HCT116 (cell line): ENCODE data around the gene CCDC15. TPM values are rescaled to one million over a fixed set of nuclear protein-coding genes. Genes with fewer than 3 reads are reported as not detected.

Source experiments
- ATAC-seq: fragments of 200-7000 bp; cut with Tn5 transposase; 2 replicates; pipeline ENCODE4 v1.9.1; 2020; ENCODE audit warnings: mild to moderate bottlenecking, moderate library complexity
- BruUV-seq: library from RNA; stranded (reverse); fragments of 400-500 nt; replicated peaks from 2 replicates; lab custom pipeline; 2021; lab: Mats Ljungman, UMichigan
- CTCF ChIA-PET: fragments of 300-600 bp; sonication (Branson Sonifier 250); formaldehyde crosslinking; loops from one replicate; lab custom pipeline; 2021; ENCODE audit warnings: antibody characterized with exemption; lab: Charles Lee
- POLR2A ChIA-PET: fragments of 300-600, 350-600 bp; sonication (Branson Sonifier 250); formaldehyde crosslinking; loops from one replicate; lab custom pipeline; 2021; ENCODE audit warnings: antibody characterized with exemption; lab: Charles Lee
- RAD21 ChIA-PET, 2 experiments: fragments of 300-600 bp; sonication (Branson Sonifier 250); formaldehyde crosslinking; loops; one replicate each; lab custom pipeline; 2023; ENCODE audit warnings: low total read pairs in 2 of 2; ENCODE audit not compliant: uncharacterized antibody in 2 of 2, unreplicated experiment in 2 of 2, low non-redundant PET in 1 of 2; lab: Charles Lee
- DNase-seq: peaks from one replicate; pipeline ENCODE4 v3.0.0-alpha.2; 2010; ENCODE audit warnings: low read depth, low spot score
- H2AFZ ChIP-seq: fragments of 200-600 bp; shearing (Covaris generic), sonication (generic); 2 replicates; pipeline ENCODE4 v1.6.1; 2017; ENCODE audit warnings: low read depth, mixed run types, mixed read lengths, antibody characterized with exemption, low read length; ENCODE audit not compliant: poor library complexity, severe bottlenecking
- H3K27ac ChIP-seq: 2 replicates; pipeline ENCODE4 v1.5.1; 2012; ENCODE audit warnings: low read depth, low read length
- H3K27me3 ChIP-seq: fragments of 200-600 bp; sonication (generic); 2 replicates; pipeline ENCODE4 v1.6.1; 2016; ENCODE audit warnings: mixed run types, low read length, mixed read lengths; ENCODE audit not compliant: insufficient read depth
- H3K36me3 ChIP-seq, 2 experiments: fragments of 200-500 bp in 1 of 2; fragments of 200-600 bp in 1 of 2; sonication (Bioruptor generic) in 1 of 2; sonication (generic) in 1 of 2; 2 replicates each; pipeline versions ENCODE4 v1.5.1 to v1.6.1; 2014 to 2016; ENCODE audit warnings: low read length in 2 of 2, inconsistent platforms in 1 of 2, mixed read lengths in 1 of 2, mixed run types in 1 of 2; ENCODE audit not compliant: insufficient read depth in 2 of 2, control insufficient read depth in 1 of 2
- H3K4me1 ChIP-seq, 2 experiments: fragments of 200-600 bp in 1 of 2; sonication (generic) in 1 of 2; 2 replicates each; pipeline versions ENCODE4 v1.5.1 to v1.6.1; 2012 to 2017; ENCODE audit warnings: low read length in 2 of 2, inconsistent platforms in 1 of 2, mild to moderate bottlenecking in 1 of 2, mixed read lengths in 1 of 2, mixed run types in 1 of 2, moderate library complexity in 1 of 2; ENCODE audit not compliant: insufficient read depth in 2 of 2, control insufficient read depth in 1 of 2
- H3K4me2 ChIP-seq: fragments of 200-600 bp; sonication (generic); 2 replicates; pipeline ENCODE4 v1.6.1; 2017; ENCODE audit warnings: mixed run types, low read length, mixed read lengths
- H3K4me3 ChIP-seq, 2 experiments: fragments of 200-600 bp in 1 of 2; sonication (generic) in 1 of 2; replicated peaks in 1 of 2; 2 replicates each; pipeline ENCODE4 v1.5.1; 2011 to 2016; ENCODE audit warnings: low read length in 2 of 2, control low read depth in 1 of 2, low read depth in 1 of 2, mild to moderate bottlenecking in 1 of 2, mixed read lengths in 1 of 2, mixed run types in 1 of 2
- H3K79me2 ChIP-seq: fragments of 200-600 bp; sonication (generic); 2 replicates; pipeline ENCODE4 v1.6.1; 2017; ENCODE audit warnings: mild to moderate bottlenecking, mixed run types, low read length, moderate library complexity, mixed read lengths; ENCODE audit not compliant: insufficient read depth
- H3K9ac ChIP-seq: fragments of 200-600 bp; sonication (generic); 2 replicates; pipeline ENCODE4 v1.6.1; 2016; ENCODE audit warnings: low read length, mixed read lengths
- H3K9me2 ChIP-seq: fragments of 200-600 bp; sonication (generic), shearing (Covaris generic); 2 replicates; pipeline ENCODE4 v1.6.1; 2017; ENCODE audit warnings: mixed run types, mild to moderate bottlenecking, moderate library complexity; ENCODE audit not compliant: insufficient read depth
- H3K9me3 ChIP-seq, 2 experiments: fragments of 200-500 bp in 1 of 2; fragments of 200-600 bp in 1 of 2; sonication (Bioruptor generic) in 1 of 2; sonication (generic) in 1 of 2; 2 replicates each; pipeline ENCODE4 v1.6.1; 2014 to 2017; ENCODE audit warnings: low read length in 2 of 2, mixed read lengths in 2 of 2, inconsistent platforms in 1 of 2, low read depth in 1 of 2, mild to moderate bottlenecking in 1 of 2, mixed run types in 1 of 2, moderate library complexity in 1 of 2; ENCODE audit not compliant: control insufficient read depth in 1 of 2, insufficient read depth in 1 of 2
- H4K20me1 ChIP-seq: fragments of 200-600 bp; sonication (generic), shearing (Covaris generic); 2 replicates; pipeline ENCODE4 v1.6.1; 2017; ENCODE audit warnings: mixed run types, mild to moderate bottlenecking, moderate library complexity; ENCODE audit not compliant: insufficient read depth
- ATF3 ChIP-seq: IDR thresholded peaks from 2 replicates; pipeline ENCODE4 v1.6.1; 2012
- CBX3 ChIP-seq: IDR thresholded peaks from 2 replicates; pipeline ENCODE4 v1.6.1; 2012; ENCODE audit warnings: low read depth
- CEBPB ChIP-seq: IDR thresholded peaks from 2 replicates; pipeline ENCODE4 v1.6.1; 2012; ENCODE audit warnings: low read depth
- EGR1 ChIP-seq: IDR thresholded peaks from 2 replicates; pipeline ENCODE4 v1.6.1; 2012; ENCODE audit warnings: low read depth
- ELF1 ChIP-seq: IDR thresholded peaks from 2 replicates; pipeline ENCODE4 v1.6.1; 2012; ENCODE audit warnings: low read depth, borderline replicate concordance
- EZH2 ChIP-seq: fragments of 200-600 bp; sonication (generic); IDR thresholded peaks from 2 replicates; pipeline ENCODE4 v1.6.1; 2017; ENCODE audit warnings: antibody characterized with exemption, mixed run types
- EZH2phosphoT487 ChIP-seq: fragments of 200-600 bp; IDR thresholded peaks from 2 replicates; pipeline ENCODE4 v1.6.1; 2018; ENCODE audit warnings: antibody characterized with exemption, borderline replicate concordance
- FOSL1 ChIP-seq: IDR thresholded peaks from 2 replicates; pipeline ENCODE4 v1.6.1; 2012; ENCODE audit warnings: low read depth
- JUND ChIP-seq: IDR thresholded peaks from 2 replicates; pipeline ENCODE4 v1.6.1; 2012
- POLR2AphosphoS5 ChIP-seq: IDR thresholded peaks from 2 replicates; pipeline ENCODE4 v1.6.1; 2011; ENCODE audit warnings: mild to moderate bottlenecking, low read depth, low read length, moderate library complexity
- RAD21 ChIP-seq: IDR thresholded peaks from 2 replicates; pipeline ENCODE4 v1.6.1; 2012; ENCODE audit warnings: low read depth, mild to moderate bottlenecking
- SP1 ChIP-seq: IDR thresholded peaks from 2 replicates; pipeline ENCODE4 v1.6.1; 2012; ENCODE audit warnings: low read depth
- SRF ChIP-seq: IDR thresholded peaks from 2 replicates; pipeline ENCODE4 v1.6.1; 2012; ENCODE audit warnings: low read depth
- TCF7L2 ChIP-seq: IDR thresholded peaks from 2 replicates; pipeline ENCODE4 v1.7.0; 2011; ENCODE audit warnings: borderline replicate concordance, inconsistent platforms; ENCODE audit not compliant: insufficient read depth, insufficient read length; ENCODE audit errors: extremely low read depth
- YY1 ChIP-seq: IDR thresholded peaks from 2 replicates; pipeline ENCODE4 v1.6.1; 2011; ENCODE audit warnings: low read length, low read depth, moderate library complexity, mild to moderate bottlenecking; ENCODE audit not compliant: insufficient replicate concordance; ENCODE audit errors: extremely low read depth
- ZBTB33 ChIP-seq: IDR thresholded peaks from 2 replicates; pipeline ENCODE4 v1.6.1; 2011; ENCODE audit warnings: mild to moderate bottlenecking, low read length, moderate library complexity; ENCODE audit not compliant: insufficient replicate concordance; ENCODE audit errors: extremely low read depth
- ZFX ChIP-seq: fragments of 450-650 bp; IDR thresholded peaks from 2 replicates; pipeline ENCODE4 v1.6.1; 2017
- ZNF274 ChIP-seq: fragments of 200-500 bp; sonication (Bioruptor generic); IDR thresholded peaks from 2 replicates; pipeline ENCODE4 v1.6.1; 2014; ENCODE audit warnings: mild to moderate bottlenecking, low read depth, low read length, inconsistent platforms
- intact Hi-C: fragments of 100-400 bp; cut with micrococcal nuclease; formaldehyde crosslinking; loops from 2 replicates; pipeline ENCODE4 v1.10.0; 2022
- total RNA-seq: library from RNA; stranded (reverse); gene quantifications from one replicate; pipeline ENCODE4 v1.2.1, GENCODE V29; 2021; ENCODE audit not compliant: unreplicated experiment
- TF ChIP-seq, protein P1 (sequence below): IDR thresholded peaks from 2 replicates; pipeline ENCODE4 v1.6.1; 2012; ENCODE audit warnings: low read depth
- TF ChIP-seq, protein P2 (sequence below): IDR thresholded peaks from 2 replicates; pipeline ENCODE4 v1.6.1; 2012

The CCDC15 gene
- total RNA-seq, 1 experiment from 2014 or later: 2.4 TPM

DNA sequence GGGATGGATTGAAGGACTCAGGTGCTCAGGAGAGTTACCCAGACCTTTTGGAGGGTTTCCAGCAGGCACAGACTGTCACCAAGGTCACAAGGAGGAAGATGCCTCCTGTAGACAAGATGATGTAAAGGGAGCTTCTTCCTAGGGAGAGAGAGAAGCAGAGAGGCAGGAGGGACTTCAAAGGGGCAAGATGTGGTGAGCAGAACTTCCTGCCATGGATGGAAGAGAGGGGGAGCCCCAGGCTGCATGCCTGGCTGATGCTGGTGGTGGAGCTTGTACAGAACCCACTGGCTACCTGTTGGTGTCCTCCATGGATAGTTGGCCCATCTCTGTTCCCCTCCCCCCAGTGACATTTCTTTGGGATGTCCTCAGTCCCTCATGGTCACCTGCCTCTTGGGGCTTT lies 30.7 kb upstream of the CCDC15 start:
- H3K79me2 ChIP-seq: no peaks in the 10 kb centered on the region
- H3K27me3 ChIP-seq: no peaks in the 10 kb centered on the region
- H3K4me2 ChIP-seq: no peak overlapping the region
- H3K36me3 ChIP-seq: no peaks in the 10 kb centered on the region
- RAD21 ChIA-PET: no interaction called here
- no peak for ATAC-seq
- POLR2A ChIA-PET: no interaction called here
- TF ChIP-seq SP1: no peak
- no peak for TF ChIP-seq EZH2
- no peak for TF ChIP-seq CBX3
- TF ChIP-seq EZH2phosphoT487: no peak
- no peak for TF ChIP-seq RAD21
- TF ChIP-seq ZBTB33: no peak
- TF ChIP-seq, protein P1, sequence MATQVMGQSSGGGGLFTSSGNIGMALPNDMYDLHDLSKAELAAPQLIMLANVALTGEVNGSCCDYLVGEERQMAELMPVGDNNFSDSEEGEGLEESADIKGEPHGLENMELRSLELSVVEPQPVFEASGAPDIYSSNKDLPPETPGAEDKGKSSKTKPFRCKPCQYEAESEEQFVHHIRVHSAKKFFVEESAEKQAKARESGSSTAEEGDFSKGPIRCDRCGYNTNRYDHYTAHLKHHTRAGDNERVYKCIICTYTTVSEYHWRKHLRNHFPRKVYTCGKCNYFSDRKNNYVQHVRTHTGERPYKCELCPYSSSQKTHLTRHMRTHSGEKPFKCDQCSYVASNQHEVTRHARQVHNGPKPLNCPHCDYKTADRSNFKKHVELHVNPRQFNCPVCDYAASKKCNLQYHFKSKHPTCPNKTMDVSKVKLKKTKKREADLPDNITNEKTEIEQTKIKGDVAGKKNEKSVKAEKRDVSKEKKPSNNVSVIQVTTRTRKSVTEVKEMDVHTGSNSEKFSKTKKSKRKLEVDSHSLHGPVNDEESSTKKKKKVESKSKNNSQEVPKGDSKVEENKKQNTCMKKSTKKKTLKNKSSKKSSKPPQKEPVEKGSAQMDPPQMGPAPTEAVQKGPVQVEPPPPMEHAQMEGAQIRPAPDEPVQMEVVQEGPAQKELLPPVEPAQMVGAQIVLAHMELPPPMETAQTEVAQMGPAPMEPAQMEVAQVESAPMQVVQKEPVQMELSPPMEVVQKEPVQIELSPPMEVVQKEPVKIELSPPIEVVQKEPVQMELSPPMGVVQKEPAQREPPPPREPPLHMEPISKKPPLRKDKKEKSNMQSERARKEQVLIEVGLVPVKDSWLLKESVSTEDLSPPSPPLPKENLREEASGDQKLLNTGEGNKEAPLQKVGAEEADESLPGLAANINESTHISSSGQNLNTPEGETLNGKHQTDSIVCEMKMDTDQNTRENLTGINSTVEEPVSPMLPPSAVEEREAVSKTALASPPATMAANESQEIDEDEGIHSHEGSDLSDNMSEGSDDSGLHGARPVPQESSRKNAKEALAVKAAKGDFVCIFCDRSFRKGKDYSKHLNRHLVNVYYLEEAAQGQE: no peak
- TF ChIP-seq POLR2AphosphoS5: no peak
- TF ChIP-seq ZFX: no peak
- TF ChIP-seq EGR1: no peak
- TF ChIP-seq ZNF274: no peak
- no peak for TF ChIP-seq ELF1
- no peak for TF ChIP-seq CEBPB
- TF ChIP-seq, protein P2, sequence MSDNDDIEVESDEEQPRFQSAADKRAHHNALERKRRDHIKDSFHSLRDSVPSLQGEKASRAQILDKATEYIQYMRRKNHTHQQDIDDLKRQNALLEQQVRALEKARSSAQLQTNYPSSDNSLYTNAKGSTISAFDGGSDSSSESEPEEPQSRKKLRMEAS: no peak
- no peak for TF ChIP-seq JUND
- TF ChIP-seq YY1: no peak
- no peak for TF ChIP-seq TCF7L2
- TF ChIP-seq ATF3: no peak
- no peak for TF ChIP-seq SRF
- no peak for TF ChIP-seq FOSL1
- TF ChIP-seq, all 23 proteins: peak for 0
- H3K9me3 ChIP-seq: no peaks in the 10 kb centered on the region
- CTCF ChIA-PET: no interaction called here
- H2AFZ ChIP-seq: no peak overlapping the region
- DNase-seq: no peak
- H4K20me1 ChIP-seq: no peaks in the 10 kb centered on the region
- intact Hi-C loops: no loop called here
- H3K4me1 ChIP-seq: no peaks in the 10 kb centered on the region
- H3K9me2 ChIP-seq: no peaks in the 10 kb centered on the region
- H3K9ac ChIP-seq: no peak overlapping the region
- no peak overlapping the region for H3K4me3 ChIP-seq
- BruUV-seq: no TSS peak
- H3K27ac ChIP-seq: no peak overlapping the region
